Lower leg skin (tissue), 3 donors: ENCODE measurements around the gene ERC2.

Experiments
- POLR2A ChIP-seq, 2 donors: fragments of 450-650 bp; IDR thresholded peaks; one replicate each; pipeline ENCODE4 v1.6.1; 2016 to 2017; ENCODE audit warnings: antibody characterized with exemption in 2 of 2, mild to moderate bottlenecking in 1 of 2, moderate library complexity in 1 of 2
- TF ChIP-seq, protein P1 (sequence below), 3 donors: fragments of 450-650 bp; IDR thresholded peaks; one replicate each; pipeline ENCODE4 v1.5.1; 2016; ENCODE audit warnings: antibody characterized with exemption in 3 of 3, mild to moderate bottlenecking in 3 of 3, moderate library complexity in 2 of 3

GRCh38 chr3:56096999-56097398 lies 371.3 kb downstream of the ERC2 start:
- TF ChIP-seq, protein P1, sequence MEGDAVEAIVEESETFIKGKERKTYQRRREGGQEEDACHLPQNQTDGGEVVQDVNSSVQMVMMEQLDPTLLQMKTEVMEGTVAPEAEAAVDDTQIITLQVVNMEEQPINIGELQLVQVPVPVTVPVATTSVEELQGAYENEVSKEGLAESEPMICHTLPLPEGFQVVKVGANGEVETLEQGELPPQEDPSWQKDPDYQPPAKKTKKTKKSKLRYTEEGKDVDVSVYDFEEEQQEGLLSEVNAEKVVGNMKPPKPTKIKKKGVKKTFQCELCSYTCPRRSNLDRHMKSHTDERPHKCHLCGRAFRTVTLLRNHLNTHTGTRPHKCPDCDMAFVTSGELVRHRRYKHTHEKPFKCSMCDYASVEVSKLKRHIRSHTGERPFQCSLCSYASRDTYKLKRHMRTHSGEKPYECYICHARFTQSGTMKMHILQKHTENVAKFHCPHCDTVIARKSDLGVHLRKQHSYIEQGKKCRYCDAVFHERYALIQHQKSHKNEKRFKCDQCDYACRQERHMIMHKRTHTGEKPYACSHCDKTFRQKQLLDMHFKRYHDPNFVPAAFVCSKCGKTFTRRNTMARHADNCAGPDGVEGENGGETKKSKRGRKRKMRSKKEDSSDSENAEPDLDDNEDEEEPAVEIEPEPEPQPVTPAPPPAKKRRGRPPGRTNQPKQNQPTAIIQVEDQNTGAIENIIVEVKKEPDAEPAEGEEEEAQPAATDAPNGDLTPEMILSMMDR (IDR thresholded peaks at IDR 0.05), result no peak
- no peak for TF ChIP-seq POLR2A (IDR thresholded peaks at IDR 0.05)
